GM19099 (cell line): Measurements from ENCODE around the gene PXYLP1.

ENCODE experiments used
- POLR2A ChIP-seq: IDR thresholded peaks from 3 replicates; pipeline ENCODE4 v1.6.1; 2011; ENCODE audit warnings: low read depth; ENCODE audit not compliant: insufficient read length; ENCODE audit errors: extremely low read depth

PXYLP1 gene

GRCh38 chr3:141231101-141231951 lies at the start of gene PXYLP1:
PXYLP1 (plus strand) TSS chr3:141231825; CDS start chr3:141260176, 28,351 bp downstream.
- peak; percentile 74 for TF ChIP-seq POLR2A

- TF ChIP-seq POLR2A, result no peak
Observed at GRCh38 chr3:141183606-141184005, 48.0 kb upstream of the PXYLP1 start.

GRCh38 chr3:141184430-141184829 lies 47.2 kb upstream of the PXYLP1 start:
- no peak for TF ChIP-seq POLR2A

GRCh38 chr3:141191097-141191749 lies 40.4 kb upstream of the PXYLP1 start:
- no peak for TF ChIP-seq POLR2A

- no peak for TF ChIP-seq POLR2A
Observed at GRCh38 chr3:141192345-141192744, 39.3 kb upstream of the PXYLP1 start.

- no peak for TF ChIP-seq POLR2A
Observed at GRCh38 chr3:141193066-141193830, 38.4 kb upstream of the PXYLP1 start.

GRCh38 chr3:141201122-141201521 lies 30.5 kb upstream of the PXYLP1 start:
- TF ChIP-seq POLR2A, result no peak

GRCh38 chr3:141202682-141203081 lies 28.9 kb upstream of the PXYLP1 start:
- no peak for TF ChIP-seq POLR2A

- no peak for TF ChIP-seq POLR2A
Observed at GRCh38 chr3:141203866-141204265, 27.8 kb upstream of the PXYLP1 start.

- no peak for TF ChIP-seq POLR2A
Observed at GRCh38 chr3:141204343-141204742, 27.3 kb upstream of the PXYLP1 start.

- TF ChIP-seq POLR2A, result no peak
Observed at GRCh38 chr3:141212101-141212500, 19.5 kb upstream of the PXYLP1 start.

GRCh38 chr3:141212555-141212954 lies 19.1 kb upstream of the PXYLP1 start:
- TF ChIP-seq POLR2A, result no peak

- TF ChIP-seq POLR2A, result no peak
Observed at GRCh38 chr3:141216975-141217374, 14.7 kb upstream of the PXYLP1 start.

GRCh38 chr3:141217389-141217788 lies 14.2 kb upstream of the PXYLP1 start:
- TF ChIP-seq POLR2A, result no peak

- no peak for TF ChIP-seq POLR2A
Observed at GRCh38 chr3:141218162-141218835, 13.3 kb upstream of the PXYLP1 start.
